ENCODE results near the gene PAPSS2.

- no peak for TF ChIP-seq CTCF (IDR thresholded peaks at IDR 0.05)
- no peak for TF ChIP-seq POLR2AphosphoS5 (IDR thresholded peaks at IDR 0.05)
Observed at GRCh38 chr10:87790185-87790584, 130.5 kb downstream of the PAPSS2 start.
